ENCODE measurements around the gene CACYBP.
"Not testable (repeated sequence)": the region's sequence is repeated elsewhere in the genome, so short reads cannot be mapped to it uniquely, and the experiment has no call there.

The CACYBP gene

DNA sequence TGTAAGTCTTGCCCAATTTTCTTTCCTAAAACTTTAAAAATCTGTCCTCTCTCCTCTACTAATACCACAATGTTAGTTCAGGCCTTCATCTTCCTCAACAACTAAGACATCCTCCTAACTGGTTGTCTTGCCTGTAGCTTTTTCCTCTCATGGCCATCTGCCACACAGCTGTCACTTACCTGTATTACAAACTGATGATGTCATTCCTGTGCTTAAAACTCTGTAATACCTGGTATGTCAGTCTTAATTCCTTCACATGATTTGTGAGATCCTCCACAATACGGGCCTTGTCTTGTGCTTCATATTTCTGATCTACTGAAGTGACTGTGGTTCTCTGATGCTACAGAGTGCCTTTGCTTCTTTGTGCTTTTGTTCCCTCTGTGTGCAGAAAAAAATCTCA lies 13.7 kb downstream of the CACYBP start:
- no peak for DNase-seq

DNA sequence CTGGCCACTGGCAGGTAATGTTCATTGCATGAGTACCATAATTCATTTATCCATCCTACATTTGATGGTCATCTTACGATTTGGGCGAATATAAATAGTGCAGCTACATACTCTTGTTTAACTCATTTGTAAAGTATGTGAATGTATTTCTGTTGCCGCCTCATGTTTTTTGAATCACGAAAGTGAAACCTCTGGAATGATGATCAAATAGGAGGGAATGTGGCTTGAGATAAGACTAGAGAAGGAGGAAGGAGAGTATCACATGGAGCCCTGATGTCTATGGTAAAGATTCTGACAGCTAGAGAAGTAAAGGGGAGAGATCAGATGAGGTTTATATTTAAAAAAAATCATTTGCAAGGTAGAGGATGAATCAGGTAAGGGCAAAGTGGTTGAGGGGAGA lies 15.5 kb downstream of the CACYBP start:
- DNase-seq: no peak

DNA sequence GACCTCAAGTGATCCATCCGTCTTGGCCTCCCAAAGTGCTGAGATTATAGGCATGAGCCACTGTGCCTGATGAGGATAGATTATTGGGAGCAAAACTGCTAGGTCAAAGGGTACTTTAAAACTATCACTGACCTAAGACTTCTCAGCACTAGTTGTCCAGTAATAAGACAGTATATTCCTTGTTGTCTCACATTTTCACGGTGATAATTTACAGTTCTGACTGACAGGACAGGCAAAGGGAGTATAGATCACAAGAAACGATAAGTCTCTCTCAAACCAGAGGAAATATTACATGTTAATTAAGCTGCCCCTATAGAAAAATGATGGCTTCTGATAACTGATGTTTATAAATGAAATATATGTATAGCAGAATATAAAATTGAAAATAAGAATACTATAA lies 19.8 kb downstream of the CACYBP start:
- no peak for DNase-seq

DNA sequence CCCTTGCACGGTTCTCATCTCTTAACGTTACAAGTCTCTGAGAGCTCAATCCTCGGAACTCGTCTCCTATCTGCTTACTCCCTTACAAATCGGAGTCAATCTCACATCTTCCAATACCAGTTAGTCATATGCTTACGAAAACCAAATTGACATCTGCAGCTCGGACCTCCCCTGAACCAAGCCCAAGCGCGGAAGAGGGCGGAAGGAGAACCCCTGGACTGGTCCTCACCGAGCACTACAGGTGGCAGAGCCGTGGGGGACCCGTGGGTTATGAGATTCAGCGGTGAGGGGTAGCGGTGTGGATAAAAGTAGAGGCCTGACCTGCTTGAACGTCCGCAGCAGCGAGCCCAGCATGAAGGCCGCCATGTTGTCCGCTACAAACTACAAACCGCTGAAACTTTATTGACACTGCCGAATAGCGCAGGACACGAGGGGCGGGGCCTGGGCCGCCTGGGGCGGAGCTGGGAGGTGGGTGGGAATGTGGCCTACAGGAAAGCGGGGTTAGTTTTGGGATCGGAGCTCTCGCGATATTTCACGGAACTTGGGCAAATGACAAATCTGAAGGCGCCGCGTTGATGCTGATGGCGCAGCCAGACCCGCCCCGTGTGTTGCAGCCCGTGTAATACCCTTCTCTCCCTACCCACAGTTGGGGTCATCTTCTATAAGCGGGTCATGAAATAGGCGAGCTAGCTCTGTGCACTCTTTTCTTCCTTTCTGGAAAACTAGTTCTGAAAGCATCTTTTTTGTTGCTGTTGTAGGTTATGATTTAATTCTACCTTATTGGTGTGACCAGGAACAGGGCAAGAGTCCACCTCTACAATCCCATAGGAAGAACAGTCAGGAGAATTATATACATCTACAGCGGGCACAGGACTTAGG lies 23.5 kb downstream of the CACYBP start, which contains the start of gene MRPS14:
Gene MRPS14 (minus strand): TSS at position 383 of the 879 bp plus-strand sequence. CDS start 17 bp downstream, at position 366.
- peak; percentile 99 for DNase-seq

DNA sequence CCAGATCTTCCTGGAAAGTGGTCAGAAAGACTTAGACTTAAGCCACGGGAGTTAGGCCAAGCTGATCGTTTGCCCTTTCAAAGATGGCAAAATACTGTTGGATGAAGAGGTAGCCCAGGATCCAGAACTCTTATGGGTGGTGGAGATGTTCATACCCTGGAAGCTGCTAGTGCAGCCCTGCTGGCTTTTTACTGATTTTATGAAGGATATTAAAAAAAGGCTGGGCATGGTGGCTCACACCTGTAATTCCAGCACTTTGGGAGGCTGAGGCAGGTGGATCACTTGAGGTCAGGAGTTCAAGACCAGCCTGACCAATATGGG lies 24.1 kb downstream of the CACYBP start:
- DNase-seq: not testable (repeated sequence)

DNA sequence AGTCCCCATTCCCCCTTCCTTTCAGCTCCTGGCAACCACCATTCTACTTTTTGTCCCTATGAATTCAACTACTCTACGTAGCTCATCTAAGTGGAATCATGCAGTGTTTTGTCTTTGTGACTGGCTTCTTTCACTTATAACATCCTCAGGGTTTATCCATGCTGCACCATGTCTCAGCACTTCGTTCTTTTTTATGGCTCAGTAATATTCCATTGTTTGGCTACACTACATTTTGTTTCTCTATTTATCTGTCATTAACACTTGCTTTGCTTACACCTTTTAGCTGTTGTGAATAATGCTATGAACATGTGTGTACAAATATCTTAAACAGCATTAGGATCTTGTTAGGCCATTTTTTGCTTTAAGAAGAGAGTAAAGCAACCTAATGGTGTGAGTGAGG lies 25.0 kb downstream of the CACYBP start:
- no peak for DNase-seq

DNA sequence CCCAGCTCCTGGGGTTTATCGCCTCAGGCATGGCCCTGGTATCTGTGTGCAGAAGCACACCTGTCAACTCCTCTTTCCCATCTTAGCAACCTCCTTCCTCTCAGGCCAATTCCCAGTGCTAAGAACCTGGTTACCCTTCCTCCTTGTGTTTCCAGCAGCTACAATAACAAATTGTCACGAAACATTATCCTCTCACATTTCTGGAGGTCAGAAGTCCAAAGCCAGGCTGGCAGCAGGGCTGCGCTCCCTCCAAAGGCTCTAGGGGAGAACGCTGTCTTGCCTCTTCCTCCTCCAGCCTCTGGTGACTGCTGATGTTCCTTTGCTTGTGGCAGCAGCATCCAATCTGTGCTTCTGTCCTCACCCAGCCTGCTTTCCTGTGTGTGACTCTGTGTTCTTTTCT lies 34.2 kb downstream of the CACYBP start:
- no peak for DNase-seq

DNA sequence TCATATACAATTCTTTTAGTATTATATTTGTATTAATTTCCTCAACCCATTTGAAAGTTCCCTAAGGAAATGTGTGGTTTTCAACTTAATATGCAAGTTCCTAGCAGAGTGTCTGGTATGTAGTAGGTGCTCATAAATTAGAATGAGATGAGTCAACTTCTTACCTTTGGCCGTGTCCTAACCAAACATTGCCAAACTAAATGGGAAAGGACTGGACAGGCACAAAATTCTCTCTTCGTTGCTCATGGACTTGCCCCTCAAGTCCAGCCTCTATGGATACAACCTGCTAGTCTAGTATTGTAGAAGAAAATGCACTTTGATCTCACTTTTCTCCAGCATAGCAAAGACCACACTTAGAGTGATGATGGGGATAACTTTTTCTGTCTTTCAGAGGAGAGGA lies 35.0 kb downstream of the CACYBP start:
- DNase-seq: no peak

DNA sequence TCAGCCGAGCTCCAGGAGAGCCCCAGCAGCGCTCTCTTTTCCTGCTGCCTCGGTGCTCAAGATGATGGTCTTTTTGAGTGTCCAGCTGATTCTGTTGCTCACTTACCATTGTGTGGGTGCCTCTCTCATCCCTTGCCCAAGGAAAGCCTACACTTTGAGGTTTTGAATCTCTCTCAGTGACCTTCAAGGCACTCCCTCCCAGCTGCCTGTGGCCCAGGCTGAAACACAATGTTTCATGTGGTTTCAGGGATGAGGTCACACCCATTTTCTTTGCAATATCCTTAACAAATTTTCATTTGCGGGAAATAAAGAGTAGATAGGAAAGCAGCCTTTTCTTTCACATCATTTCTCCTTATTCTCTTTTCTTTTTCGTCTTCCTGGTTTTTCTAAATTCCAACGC lies 36.1 kb downstream of the CACYBP start:
- no peak for DNase-seq

DNA sequence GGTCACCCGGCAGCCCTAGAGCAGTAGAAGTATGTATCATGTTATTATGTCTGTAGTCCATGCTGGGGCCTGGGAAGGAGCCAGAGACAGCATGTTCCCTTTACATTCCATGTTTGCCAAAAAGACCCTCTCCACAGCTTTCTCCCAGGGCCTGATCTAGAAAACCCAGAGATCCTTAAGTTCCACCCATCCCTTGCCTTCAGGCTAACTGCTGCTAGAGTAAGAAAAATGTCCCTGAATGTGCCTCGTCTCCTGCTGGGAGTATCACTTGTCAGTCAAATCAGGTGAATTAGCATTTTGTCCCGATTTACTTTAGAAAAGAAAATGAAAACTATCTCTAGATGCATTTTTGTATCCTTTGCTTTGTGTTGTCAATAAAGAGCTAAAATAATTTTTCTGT lies 36.7 kb downstream of the CACYBP start:
- no peak for DNase-seq

DNA sequence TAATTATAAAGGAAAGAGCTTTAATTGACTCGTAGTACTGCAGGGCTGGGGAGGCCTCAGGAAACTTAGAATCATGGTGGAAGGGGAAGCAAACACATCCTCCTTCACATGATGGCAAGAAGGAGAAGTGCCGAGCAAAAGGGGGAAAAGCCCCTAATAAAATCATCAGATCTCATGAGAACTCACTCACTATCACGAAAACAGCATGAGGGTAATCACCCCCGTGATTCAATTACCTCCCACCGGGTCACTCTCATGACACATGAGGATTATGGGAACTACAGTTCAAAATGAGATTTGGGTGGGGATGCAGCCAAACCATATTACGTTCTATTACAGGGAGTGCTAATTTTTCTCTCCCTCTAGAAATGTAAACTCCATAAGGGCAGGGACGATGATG lies 37.7 kb downstream of the CACYBP start:
- no peak for DNase-seq

DNA sequence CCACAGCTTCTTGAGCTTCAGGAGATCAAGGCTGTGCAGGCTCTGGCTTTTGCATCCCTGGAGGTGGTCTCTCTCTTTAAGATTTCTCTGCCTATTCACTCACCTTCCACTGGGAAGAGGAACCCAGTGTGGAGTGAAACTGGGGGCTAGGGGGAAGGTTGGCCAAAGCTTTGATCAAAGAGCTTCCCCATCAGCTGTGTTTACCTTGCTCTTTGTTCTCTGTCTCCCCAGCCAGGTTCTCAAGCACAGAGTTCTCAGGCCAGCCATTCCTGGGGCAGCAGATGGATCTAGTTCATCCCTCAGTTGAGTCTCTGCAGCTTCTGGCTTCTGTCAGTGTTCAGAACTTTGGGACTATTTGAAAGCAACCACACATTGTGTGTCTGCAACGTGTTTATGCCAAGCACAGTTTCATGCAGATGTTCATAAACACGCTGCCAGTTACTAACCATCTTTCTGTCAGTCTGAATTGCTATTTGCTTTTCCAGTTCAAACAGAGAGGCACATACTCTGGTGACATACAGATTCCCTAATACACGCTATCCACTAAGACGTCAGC lies 40.7 kb downstream of the CACYBP start:
- DNase-seq: no peak

DNA sequence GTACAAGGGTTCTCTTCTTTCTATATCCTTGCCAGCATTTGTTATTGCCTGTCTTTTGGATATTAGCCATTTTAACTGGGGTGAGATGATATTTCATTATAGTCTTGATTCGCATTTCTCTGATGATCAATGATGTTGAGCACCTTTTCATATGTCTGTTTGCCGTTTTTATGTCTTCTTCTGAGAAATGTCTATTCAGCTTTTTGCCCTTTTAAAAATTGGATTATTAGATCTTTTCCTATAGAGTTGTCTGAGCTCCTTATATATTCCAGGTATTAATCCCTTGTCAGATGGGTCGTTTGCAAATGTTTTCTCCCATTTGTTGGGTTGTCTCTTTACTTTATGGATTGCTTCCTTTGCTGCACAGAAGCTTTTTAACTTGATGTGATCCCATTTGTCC lies 42.9 kb downstream of the CACYBP start:
- no peak for DNase-seq

DNA sequence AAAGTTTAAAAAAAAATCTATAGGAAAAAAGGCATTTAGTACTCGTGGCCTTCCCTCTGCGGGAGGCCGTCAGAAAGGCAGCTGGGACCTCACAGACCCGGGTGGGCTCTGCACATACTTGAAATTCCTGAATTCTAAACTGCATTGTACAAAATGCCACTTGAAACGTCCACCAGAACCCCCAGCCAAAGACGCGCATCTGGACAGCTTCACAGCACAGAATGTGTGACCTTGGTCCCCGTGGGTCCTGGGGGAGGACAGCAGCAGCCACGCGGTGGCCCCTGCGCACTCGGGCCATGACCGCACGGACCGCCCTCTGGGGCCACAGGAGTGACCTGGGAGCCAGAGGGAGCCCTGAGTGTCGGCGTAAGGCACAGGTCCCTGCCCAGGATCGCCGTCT lies 44.1 kb downstream of the CACYBP start:
- no peak for DNase-seq

DNA sequence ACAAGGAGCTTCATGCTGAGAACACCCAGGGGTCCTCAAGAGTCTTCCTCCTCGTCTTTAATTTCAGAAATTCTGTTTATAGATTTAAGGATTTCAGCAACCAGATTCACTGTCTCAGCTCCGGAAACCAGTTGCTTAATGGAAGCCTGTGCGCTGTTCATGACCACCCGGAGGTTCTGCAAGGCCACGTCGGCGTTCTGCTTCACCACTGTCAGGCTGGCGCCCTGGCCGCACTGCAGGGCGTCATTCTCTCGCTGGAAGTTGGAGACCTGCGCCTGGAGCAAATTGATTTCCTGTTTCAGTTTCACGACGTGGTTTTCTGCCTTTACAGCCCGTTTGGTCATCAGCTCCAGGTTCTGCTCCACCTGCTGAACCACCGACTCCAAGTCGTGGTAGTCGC lies 44.8 kb downstream of the CACYBP start:
- not testable (repeated sequence) for DNase-seq

DNA sequence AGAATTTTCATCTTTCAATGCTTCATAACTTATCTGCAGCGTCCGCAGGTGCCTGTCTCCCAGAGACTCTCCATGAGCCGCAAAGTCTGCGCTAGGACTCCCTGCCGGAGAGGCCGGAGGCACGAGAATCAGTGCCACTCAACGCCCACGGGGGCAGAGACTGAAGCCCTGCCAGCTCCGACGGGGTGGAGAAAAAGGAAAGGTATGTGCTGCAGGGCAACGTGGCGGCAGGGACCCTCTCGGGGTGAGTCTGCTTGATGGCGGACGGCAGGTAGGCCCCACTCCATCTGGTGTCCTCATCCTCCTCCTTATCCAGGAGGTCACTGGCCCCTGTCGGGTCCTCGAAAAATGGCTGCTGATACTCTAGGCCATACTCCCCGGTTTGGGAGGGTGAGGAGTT lies 45.4 kb downstream of the CACYBP start:
- no peak for DNase-seq

DNA sequence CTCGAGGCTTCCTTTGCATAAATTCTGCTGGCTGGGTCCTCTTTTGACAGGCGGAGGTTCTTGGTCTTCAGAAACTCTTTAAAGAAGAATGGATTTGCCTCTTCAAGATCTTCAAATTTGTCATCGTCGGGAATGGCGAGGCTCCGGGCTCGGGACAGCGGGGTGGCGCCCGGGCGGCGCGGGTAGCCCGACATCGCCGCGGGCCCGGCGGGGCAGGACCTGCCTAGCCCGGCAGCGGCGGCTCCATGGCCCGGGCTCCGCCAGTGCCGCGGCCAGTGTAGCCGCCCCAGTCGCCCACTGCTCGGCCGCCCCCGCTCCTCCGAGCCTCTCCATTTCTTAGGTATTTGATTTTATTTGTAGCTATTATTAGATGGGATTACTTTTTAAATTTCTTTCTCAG lies 45.8 kb downstream of the CACYBP start:
- no peak for DNase-seq

DNA sequence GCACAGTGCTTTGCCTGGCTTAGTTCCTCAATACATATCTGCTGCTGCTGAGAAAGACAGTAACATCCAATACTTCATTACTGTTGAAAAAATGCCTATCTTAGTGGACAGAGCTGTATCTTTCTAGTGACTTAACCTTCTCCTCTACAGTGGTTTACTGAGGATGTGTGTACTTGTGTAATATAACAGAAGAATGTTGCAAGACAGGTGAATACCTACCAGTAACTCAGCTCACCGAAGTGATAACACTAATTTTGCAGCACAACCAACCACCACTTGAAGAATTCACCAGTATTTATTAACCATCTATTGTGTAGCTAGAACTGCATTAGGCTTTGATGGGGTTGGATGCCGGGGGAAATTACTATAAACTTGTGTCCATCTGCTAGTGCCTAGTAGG lies 51.2 kb downstream of the CACYBP start:
- no peak for DNase-seq

DNA sequence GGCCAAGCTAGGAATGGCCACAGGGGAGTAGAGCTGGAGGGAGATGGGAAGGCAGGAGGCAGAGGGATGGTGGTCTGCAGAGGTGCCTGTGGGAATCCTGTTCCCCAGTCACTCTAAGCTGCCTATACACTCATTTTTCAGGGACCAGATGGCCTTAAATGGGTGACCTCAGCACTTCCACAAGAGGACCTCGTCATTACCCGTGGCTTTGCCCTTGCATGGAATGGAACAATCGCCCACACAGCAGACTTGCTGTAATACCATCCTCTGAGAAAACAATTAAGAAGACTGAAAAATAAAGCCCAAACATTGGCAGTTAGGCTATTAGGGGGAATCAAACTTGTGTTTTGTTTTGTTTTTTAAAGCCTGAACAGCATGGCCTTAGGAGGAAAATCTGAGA lies 55.0 kb downstream of the CACYBP start:
- DNase-seq: no peak

Measured in CD4-positive, alpha-beta T cell treated with Interleukin-6 for 4 hours (primary cell).